ENCODE measurements around the gene ECHS1. TPM values are rescaled to one million over a fixed set of nuclear protein-coding genes. Genes with fewer than 3 reads are reported as not detected.

The ECHS1 gene
- total and polyA plus RNA-seq, 12 donors, result 74.4 to 280 (median 138) TPM

DNA sequence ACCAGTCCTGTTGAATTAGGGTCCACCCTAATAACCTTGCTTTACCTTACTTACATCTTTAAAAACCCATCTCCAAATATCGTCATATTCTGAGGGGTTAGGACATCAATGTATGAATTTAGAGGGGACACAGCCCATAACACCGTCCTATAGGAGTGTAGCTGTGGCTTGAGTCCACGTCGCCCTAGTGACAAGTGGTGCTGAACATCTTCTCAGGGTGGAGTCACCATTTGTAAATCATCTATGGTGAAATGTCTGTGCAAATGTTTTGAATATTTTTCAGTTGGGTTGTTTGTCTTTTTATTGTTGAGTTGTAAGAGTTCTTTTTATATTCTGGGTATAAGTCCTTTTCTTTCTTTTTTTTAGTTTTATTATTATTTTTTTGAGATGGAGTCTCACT, 31.2 kb downstream of the ECHS1 start:
- 85 to 90% (median 86%) methylated on average over 4 of the region's 4 CpGs for WGBS, 4 donors
- no peak for DNase-seq
- no peak overlapping the region for H3K27ac ChIP-seq
- H3K4me1 ChIP-seq (replicated peaks in 1 of 2), result no peaks in the 10 kb centered on the region
- TF ChIP-seq POLR2A (IDR thresholded peaks at IDR 0.05) (no peak), CTCF (IDR thresholded peaks at IDR 0.05) (no peak)
- intact Hi-C loops (cut with DNase I), result no loop called here
- peaks cover 7% of the 10 kb centered on the region for H3K27me3 ChIP-seq
- H3K36me3 ChIP-seq (replicated peaks in 1 of 2), result no peaks in the 10 kb centered on the region
- H3K9me3 ChIP-seq (replicated peaks in 1 of 3), result no peaks in the 10 kb centered on the region
- no peak overlapping the region for H3K4me3 ChIP-seq

DNA sequence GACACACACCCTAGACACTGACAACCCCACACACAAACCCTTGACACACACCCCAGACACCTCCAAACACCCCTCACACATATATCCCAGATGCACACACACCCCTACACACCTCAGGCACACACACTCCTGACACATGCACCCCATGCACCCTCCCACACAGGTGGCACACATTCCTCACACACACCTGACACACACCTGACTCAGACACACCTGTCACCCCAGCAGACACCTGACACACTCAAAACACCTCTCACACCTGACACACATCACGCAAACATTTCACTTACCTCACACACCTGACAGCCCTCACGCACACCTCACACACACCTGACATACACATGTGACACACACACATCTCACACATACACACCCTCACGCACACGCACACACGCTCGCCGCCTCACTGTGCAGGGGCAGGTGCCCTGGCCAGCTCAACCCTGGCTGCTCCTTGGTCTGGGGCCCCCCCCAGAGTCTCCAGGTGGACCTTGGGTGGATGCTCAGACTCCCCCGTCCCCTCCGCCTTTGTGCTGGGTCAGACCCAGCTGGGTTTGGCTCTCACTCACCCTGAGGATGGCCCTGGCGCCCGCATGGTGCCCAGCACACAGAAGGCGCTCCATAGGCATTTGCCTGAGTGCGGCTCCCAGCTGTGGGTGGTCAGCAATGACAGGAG, 33.3 kb downstream of the ECHS1 start:
- Histone ChIP-seq H3K27me3 (peaks cover 25% of the 10 kb centered on the region), H3K27ac (no peak overlapping the region), H3K36me3 (replicated peaks in 1 of 2) (no peaks in the 10 kb centered on the region), H3K9me3 (replicated peaks in 1 of 3) (no peaks in the 10 kb centered on the region), H3K4me3 (no peak overlapping the region), H3K4me1 (replicated peaks in 1 of 2) (peaks cover 8 to 11% of the 10 kb centered on the region in 2 donors)
- no peak for TF ChIP-seq CTCF (IDR thresholded peaks at IDR 0.05)
- no peak for TF ChIP-seq POLR2A (IDR thresholded peaks at IDR 0.05)
- no peak for DNase-seq
- WGBS, 4 donors, result 81 to 94% (median 89%) methylated on average over 8 to 13 of the region's 13 CpGs
- intact Hi-C loops (cut with DNase I), result no loop called here

GRCh38 chr10:133338080-133339071, 34.8 kb downstream of the ECHS1 start:
- intact Hi-C loops (cut with DNase I), result no loop called here
- Histone ChIP-seq H3K4me3 (no peak overlapping the region), H3K9me3 (replicated peaks in 1 of 3) (no peaks in the 10 kb centered on the region), H3K36me3 (replicated peaks in 1 of 2) (no peaks in the 10 kb centered on the region), H3K27ac (no peak overlapping the region), H3K4me1 (replicated peaks in 1 of 2) (peaks cover 9 to 11% of the 10 kb centered on the region in 2 donors), H3K27me3 (peaks cover 25% of the 10 kb centered on the region)
- no peak for DNase-seq
- WGBS, 4 donors, result 79 to 85% (median 83%) methylated on average over 10 of the region's 10 CpGs
- TF ChIP-seq POLR2A (IDR thresholded peaks at IDR 0.05) (no peak), CTCF (IDR thresholded peaks at IDR 0.05) (no peak)

GRCh38 chr10:133337370-133337725, 35.8 kb downstream of the ECHS1 start:
- Histone ChIP-seq H3K9me3 (replicated peaks in 1 of 3) (no peaks in the 10 kb centered on the region), H3K36me3 (replicated peaks in 1 of 2) (no peaks in the 10 kb centered on the region), H3K27ac (no peak overlapping the region), H3K4me1 (replicated peaks in 1 of 2) (peaks cover 9 to 11% of the 10 kb centered on the region in 2 donors), H3K27me3 (peaks cover 22% of the 10 kb centered on the region), H3K4me3 (no peak overlapping the region)
- no peak for DNase-seq
- TF ChIP-seq POLR2A (IDR thresholded peaks at IDR 0.05), result no peak
- no peak for TF ChIP-seq CTCF (IDR thresholded peaks at IDR 0.05)
- intact Hi-C loops (cut with DNase I), result no loop called here
- WGBS, 4 donors, result 62 to 84% (median 77%) methylated on average over 3 of the region's 3 CpGs
